Neural cell (in vitro differentiated cells): ENCODE data around the gene ZCCHC24. TPM values are rescaled to one million over a fixed set of nuclear protein-coding genes. Genes with fewer than 3 reads are reported as not detected.

Source experiments
- H2AFZ ChIP-seq: fragments of 200-600, 300-800 bp; sonication (generic), shearing (Covaris generic); 2 replicates; pipeline ENCODE4 v1.6.0; 2014; ENCODE audit warnings: low read depth, mild to moderate bottlenecking, antibody characterized with exemption, low read length, moderate library complexity
- H3F3A ChIP-seq: fragments of 200-600 bp; shearing (Covaris generic); 2 replicates; pipeline ENCODE4 v1.6.1; 2016; ENCODE audit warnings: mild to moderate bottlenecking, moderate library complexity, mixed read lengths, antibody characterized with exemption, low read length; ENCODE audit not compliant: insufficient read depth, poor library complexity, severe bottlenecking
- H3K27ac ChIP-seq: fragments of 200-600, 300-800 bp; sonication (generic), shearing (Covaris generic); 2 replicates; pipeline ENCODE4 v1.5.1; 2014; ENCODE audit warnings: mild to moderate bottlenecking, low read length, moderate library complexity
- H3K27me3 ChIP-seq: fragments of 300-800, 200-600 bp; sonication (generic), shearing (Covaris generic); 2 replicates; pipeline ENCODE4 v1.6.0; 2014; ENCODE audit warnings: mild to moderate bottlenecking, low read depth, low read length, moderate library complexity; ENCODE audit not compliant: insufficient read depth
- H3K36me3 ChIP-seq: fragments of 300-800, 200-600 bp; sonication (generic), shearing (Covaris generic); 2 replicates; pipeline ENCODE4 v1.5.1; 2014; ENCODE audit warnings: mild to moderate bottlenecking, antibody characterized with exemption, low read length, moderate library complexity; ENCODE audit not compliant: insufficient read depth
- H3K4me2 ChIP-seq: fragments of 300-800, 200-600 bp; sonication (generic), shearing (Covaris generic); 2 replicates; pipeline ENCODE4 v1.6.0; 2014; ENCODE audit warnings: mild to moderate bottlenecking, low read length
- H3K4me3 ChIP-seq: fragments of 300-800, 200-600 bp; sonication (generic), shearing (Covaris generic); 2 replicates; pipeline ENCODE4 v1.5.1; 2014; ENCODE audit warnings: mild to moderate bottlenecking, low read length, moderate library complexity
- H3K79me2 ChIP-seq: fragments of 200-600 bp; shearing (Covaris generic); replicated peaks from 2 replicates; pipeline ENCODE4 v1.6.0; 2014; ENCODE audit warnings: mild to moderate bottlenecking, low read length, moderate library complexity; ENCODE audit not compliant: insufficient read depth
- H3K9ac ChIP-seq: fragments of 300-800, 200-600 bp; sonication (generic), shearing (Covaris generic); 2 replicates; pipeline ENCODE4 v1.6.1; 2016; ENCODE audit warnings: mild to moderate bottlenecking, low read length, mixed read lengths
- H3K9me2 ChIP-seq: fragments of 200-600 bp; shearing (Covaris generic); 2 replicates; pipeline ENCODE4 v1.6.1; 2016; ENCODE audit warnings: mild to moderate bottlenecking, low read length, mixed read lengths; ENCODE audit not compliant: insufficient read depth
- H3K9me3 ChIP-seq: fragments of 200-600, 300-800 bp; sonication (generic), shearing (Covaris generic); 2 replicates; pipeline ENCODE4 v1.6.1; 2016; ENCODE audit warnings: mild to moderate bottlenecking, mixed run types, low read length, moderate library complexity, mixed read lengths
- H4K20me1 ChIP-seq: fragments of 200-600 bp; shearing (Covaris generic); 2 replicates; pipeline ENCODE4 v1.6.1; 2016; ENCODE audit warnings: mild to moderate bottlenecking, mixed run types; ENCODE audit not compliant: insufficient read depth
- EP300 ChIP-seq: fragments of 450-650 bp; conservative IDR thresholded peaks from 2 replicates; pipeline ENCODE4 v1.6.1; 2014; ENCODE audit warnings: antibody characterized with exemption, mild to moderate bottlenecking, moderate library complexity; ENCODE audit not compliant: poor library complexity, severe bottlenecking
- MXI1 ChIP-seq: fragments of 450-650 bp; conservative IDR thresholded peaks from 2 replicates; pipeline ENCODE4 v1.6.1; 2014; ENCODE audit warnings: antibody characterized with exemption, mild to moderate bottlenecking; ENCODE audit not compliant: poor library complexity, severe bottlenecking
- POLR2AphosphoS5 ChIP-seq: IDR thresholded peaks from 2 replicates; pipeline ENCODE4 v1.6.1; 2012
- RAD21 ChIP-seq: fragments of 450-650 bp; conservative IDR thresholded peaks from 2 replicates; pipeline ENCODE4 v1.6.1; 2014; ENCODE audit warnings: antibody characterized with exemption, mild to moderate bottlenecking, moderate library complexity
- SMC3 ChIP-seq: fragments of 450-650 bp; conservative IDR thresholded peaks from 2 replicates; pipeline ENCODE4 v1.6.1; 2014; ENCODE audit warnings: antibody characterized with exemption, mild to moderate bottlenecking, moderate library complexity; ENCODE audit not compliant: poor library complexity
- TAF1 ChIP-seq: IDR thresholded peaks from 2 replicates; pipeline ENCODE4 v1.6.1; 2012; ENCODE audit warnings: low read depth
- polyA plus RNA-seq: library from polyadenylated mRNA; depleted of rRNA; stranded (reverse); fragments of >200 nt; gene quantifications from 2 replicates; pipeline ENCODE4 v1.2.3, GENCODE V29; 2014
- TF ChIP-seq, protein P1 (sequence below): fragments of 450-650 bp; IDR thresholded peaks from 2 replicates; pipeline ENCODE4 v1.5.1; 2014; ENCODE audit warnings: antibody characterized with exemption, mild to moderate bottlenecking, moderate library complexity; ENCODE audit not compliant: poor library complexity, severe bottlenecking
- TF ChIP-seq, protein P2 (sequence below): IDR thresholded peaks from 2 replicates; pipeline ENCODE4 v1.6.1; 2012; ENCODE audit warnings: borderline replicate concordance

The ZCCHC24 gene
- polyA plus RNA-seq, 1 donor from 2014 or later: not detected

DNA sequence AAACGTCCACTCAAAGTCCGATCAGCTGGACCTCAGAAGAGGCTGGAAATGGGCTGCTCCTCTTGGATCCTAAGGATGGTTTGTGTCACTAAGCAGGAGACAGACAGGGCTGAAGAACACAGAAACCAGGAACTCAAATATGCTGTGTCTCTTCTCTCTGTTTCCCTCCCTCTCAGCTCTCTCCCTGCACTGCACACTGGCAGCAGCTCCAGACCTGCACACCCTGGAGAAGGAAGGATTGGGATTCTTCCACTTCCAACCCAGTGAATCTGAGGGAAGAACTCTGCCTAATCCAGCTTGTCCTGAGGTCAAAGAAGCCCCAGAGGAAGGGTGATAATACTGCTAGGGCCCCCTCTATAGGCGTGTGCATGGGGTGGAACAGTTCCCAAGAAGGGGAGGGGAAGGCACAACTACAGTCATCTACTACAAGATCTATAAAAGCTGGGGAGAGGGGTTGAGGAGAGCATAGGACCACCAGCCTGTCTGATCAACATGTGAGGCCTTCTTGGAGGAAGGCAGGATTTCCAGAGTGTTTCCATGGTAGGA is 22.7 kb upstream of the ZCCHC24 start:
- no peaks in the 10 kb centered on the region for H3F3A ChIP-seq
- no peaks in the 10 kb centered on the region for H3K9me3 ChIP-seq
- H3K27me3 ChIP-seq: no peaks in the 10 kb centered on the region
- H3K27ac ChIP-seq: no peak overlapping the region
- no peaks in the 10 kb centered on the region for H3K36me3 ChIP-seq
- no peaks in the 10 kb centered on the region for H4K20me1 ChIP-seq
- H2AFZ ChIP-seq: no peak overlapping the region
- no peak overlapping the region for H3K4me2 ChIP-seq
- no peaks in the 10 kb centered on the region for H3K9me2 ChIP-seq
- no peak overlapping the region for H3K9ac ChIP-seq
- TF ChIP-seq, protein P1, sequence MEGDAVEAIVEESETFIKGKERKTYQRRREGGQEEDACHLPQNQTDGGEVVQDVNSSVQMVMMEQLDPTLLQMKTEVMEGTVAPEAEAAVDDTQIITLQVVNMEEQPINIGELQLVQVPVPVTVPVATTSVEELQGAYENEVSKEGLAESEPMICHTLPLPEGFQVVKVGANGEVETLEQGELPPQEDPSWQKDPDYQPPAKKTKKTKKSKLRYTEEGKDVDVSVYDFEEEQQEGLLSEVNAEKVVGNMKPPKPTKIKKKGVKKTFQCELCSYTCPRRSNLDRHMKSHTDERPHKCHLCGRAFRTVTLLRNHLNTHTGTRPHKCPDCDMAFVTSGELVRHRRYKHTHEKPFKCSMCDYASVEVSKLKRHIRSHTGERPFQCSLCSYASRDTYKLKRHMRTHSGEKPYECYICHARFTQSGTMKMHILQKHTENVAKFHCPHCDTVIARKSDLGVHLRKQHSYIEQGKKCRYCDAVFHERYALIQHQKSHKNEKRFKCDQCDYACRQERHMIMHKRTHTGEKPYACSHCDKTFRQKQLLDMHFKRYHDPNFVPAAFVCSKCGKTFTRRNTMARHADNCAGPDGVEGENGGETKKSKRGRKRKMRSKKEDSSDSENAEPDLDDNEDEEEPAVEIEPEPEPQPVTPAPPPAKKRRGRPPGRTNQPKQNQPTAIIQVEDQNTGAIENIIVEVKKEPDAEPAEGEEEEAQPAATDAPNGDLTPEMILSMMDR: no peak
- TF ChIP-seq SMC3: no peak
- no peak for TF ChIP-seq RAD21
- no peak for TF ChIP-seq TAF1
- no peak for TF ChIP-seq MXI1
- TF ChIP-seq POLR2AphosphoS5: no peak
- no peak for TF ChIP-seq EP300
- TF ChIP-seq, protein P2, sequence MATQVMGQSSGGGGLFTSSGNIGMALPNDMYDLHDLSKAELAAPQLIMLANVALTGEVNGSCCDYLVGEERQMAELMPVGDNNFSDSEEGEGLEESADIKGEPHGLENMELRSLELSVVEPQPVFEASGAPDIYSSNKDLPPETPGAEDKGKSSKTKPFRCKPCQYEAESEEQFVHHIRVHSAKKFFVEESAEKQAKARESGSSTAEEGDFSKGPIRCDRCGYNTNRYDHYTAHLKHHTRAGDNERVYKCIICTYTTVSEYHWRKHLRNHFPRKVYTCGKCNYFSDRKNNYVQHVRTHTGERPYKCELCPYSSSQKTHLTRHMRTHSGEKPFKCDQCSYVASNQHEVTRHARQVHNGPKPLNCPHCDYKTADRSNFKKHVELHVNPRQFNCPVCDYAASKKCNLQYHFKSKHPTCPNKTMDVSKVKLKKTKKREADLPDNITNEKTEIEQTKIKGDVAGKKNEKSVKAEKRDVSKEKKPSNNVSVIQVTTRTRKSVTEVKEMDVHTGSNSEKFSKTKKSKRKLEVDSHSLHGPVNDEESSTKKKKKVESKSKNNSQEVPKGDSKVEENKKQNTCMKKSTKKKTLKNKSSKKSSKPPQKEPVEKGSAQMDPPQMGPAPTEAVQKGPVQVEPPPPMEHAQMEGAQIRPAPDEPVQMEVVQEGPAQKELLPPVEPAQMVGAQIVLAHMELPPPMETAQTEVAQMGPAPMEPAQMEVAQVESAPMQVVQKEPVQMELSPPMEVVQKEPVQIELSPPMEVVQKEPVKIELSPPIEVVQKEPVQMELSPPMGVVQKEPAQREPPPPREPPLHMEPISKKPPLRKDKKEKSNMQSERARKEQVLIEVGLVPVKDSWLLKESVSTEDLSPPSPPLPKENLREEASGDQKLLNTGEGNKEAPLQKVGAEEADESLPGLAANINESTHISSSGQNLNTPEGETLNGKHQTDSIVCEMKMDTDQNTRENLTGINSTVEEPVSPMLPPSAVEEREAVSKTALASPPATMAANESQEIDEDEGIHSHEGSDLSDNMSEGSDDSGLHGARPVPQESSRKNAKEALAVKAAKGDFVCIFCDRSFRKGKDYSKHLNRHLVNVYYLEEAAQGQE: no peak
- H3K79me2 ChIP-seq: no peaks in the 10 kb centered on the region
- H3K4me3 ChIP-seq: no peak overlapping the region

DNA sequence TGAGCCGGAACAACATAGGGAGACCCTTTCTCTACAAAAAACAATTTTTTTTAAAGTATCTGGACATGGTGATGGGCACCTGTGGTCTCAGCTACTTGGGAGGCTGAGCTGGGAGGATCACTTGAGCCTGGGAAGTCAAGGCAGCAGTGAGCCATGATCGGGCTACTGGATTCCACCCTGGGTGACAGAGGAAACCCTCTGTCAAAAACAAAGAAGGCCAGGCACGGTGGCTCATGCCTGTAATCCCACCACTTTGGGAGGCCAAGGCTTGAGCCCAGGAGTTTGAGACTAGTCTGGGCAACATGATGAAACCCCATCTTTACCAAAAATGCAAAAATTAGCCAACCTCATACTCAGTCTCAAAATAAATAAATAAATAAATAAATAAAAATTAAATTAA is 19.9 kb upstream of the ZCCHC24 start:
- no peak overlapping the region for H3K9ac ChIP-seq
- no peaks in the 10 kb centered on the region for H3K9me3 ChIP-seq
- H3K9me2 ChIP-seq: no peaks in the 10 kb centered on the region
- H3K79me2 ChIP-seq: no peaks in the 10 kb centered on the region
- no peak overlapping the region for H3K27ac ChIP-seq
- no peak for TF ChIP-seq MXI1
- TF ChIP-seq, protein P2: no peak
- H2AFZ ChIP-seq: no peak overlapping the region
- H4K20me1 ChIP-seq: no peaks in the 10 kb centered on the region
- H3F3A ChIP-seq: no peaks in the 10 kb centered on the region
- no peak overlapping the region for H3K4me2 ChIP-seq
- H3K36me3 ChIP-seq: no peaks in the 10 kb centered on the region
- no peak overlapping the region for H3K4me3 ChIP-seq
- no peaks in the 10 kb centered on the region for H3K27me3 ChIP-seq
